Glomerular endothelial cell (primary cell): ENCODE results near the gene NFX1. TPM values are rescaled to one million over a fixed set of nuclear protein-coding genes. Genes with fewer than 3 reads are reported as not detected.
"Not testable (repeated sequence)": the region's sequence is repeated elsewhere in the genome, so short reads cannot be mapped to it uniquely, and the experiment has no call there.

Source experiments
- DNase-seq: peaks from one replicate; pipeline ENCODE4 v3.0.0-alpha.2; 2011; ENCODE audit warnings: low read depth, low spot score; ENCODE audit errors: extremely low read depth
- total RNA-seq: library from RNA; depleted of rRNA; stranded (reverse); fragments of >200 nt; gene quantifications from 2 replicates; pipeline ENCODE4 v1.2.3, GENCODE V29; 2015

NFX1 gene
- total RNA-seq, 1 donor from 2014 or later = 24.0 TPM

DNA sequence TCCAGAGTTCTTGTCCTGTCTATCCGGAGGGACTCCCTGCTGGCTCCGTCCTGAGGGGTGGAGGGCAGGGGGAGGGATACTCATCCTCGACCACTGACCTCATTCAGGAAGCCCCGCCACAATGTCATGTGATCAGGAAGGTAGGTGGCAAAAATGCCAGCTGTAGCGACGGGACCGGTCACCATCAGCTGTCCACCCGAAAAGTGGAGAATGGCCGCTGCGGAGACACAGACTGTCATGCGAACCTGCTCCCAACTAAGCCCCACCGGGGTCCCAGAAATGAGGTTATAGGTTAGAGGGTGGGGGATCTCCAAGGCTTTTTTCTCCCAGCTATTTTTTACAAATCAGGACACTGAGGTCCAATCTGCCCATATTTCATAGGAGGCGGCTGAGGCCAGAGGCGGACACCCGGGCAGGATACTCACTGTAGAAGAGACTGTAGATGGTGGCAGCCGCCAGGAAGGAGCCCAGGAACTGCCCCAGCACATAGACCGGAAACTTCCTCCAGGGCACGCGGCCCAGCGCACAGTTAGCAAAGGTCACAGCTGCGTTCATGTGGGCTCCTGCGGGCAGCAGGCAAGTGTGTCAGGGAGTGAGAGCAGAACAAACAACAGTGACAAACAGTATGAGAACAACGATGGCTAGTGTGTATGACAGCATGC lies 95.8 kb downstream of the NFX1 start:
- not testable (repeated sequence) for DNase-seq

DNA sequence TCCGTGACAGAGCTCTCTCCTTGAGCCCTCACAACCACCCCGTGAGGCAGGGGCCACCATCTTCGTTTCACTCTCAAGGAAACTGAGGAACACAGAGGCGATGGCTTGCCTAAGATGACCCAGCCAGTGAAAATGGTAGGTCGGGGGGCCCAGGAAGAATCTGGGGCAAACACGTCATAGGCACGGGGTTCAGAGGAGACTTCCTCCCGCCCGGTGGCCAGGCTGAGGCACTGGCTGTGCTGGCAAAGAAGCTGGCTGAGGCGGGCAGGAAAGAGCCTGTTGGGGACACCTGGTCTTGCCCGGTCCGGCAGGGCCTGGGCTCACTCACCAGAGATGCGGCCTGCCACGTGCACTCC lies 96.3 kb downstream of the NFX1 start:
- not testable (repeated sequence) for DNase-seq

DNA sequence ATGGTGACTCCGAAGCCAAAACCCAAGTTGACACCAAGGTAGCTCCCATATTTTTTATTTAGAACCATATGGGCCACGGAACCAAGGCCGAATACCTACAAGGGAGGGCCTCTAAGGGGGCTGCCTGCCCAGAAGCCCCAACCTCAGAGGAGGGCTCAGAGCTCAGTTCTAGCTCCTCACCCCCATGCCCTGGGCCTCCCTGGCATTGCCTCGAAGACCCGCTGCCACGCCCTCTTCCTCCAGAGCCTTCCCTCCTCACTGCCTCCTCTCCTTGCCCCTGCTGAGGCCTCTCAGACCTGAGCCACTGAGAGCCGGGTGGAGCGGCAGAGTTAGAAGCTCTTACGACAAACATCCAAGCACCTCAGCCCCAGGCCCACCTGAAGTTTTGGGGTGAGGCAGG lies 96.7 kb downstream of the NFX1 start:
- not testable (repeated sequence) for DNase-seq

DNA sequence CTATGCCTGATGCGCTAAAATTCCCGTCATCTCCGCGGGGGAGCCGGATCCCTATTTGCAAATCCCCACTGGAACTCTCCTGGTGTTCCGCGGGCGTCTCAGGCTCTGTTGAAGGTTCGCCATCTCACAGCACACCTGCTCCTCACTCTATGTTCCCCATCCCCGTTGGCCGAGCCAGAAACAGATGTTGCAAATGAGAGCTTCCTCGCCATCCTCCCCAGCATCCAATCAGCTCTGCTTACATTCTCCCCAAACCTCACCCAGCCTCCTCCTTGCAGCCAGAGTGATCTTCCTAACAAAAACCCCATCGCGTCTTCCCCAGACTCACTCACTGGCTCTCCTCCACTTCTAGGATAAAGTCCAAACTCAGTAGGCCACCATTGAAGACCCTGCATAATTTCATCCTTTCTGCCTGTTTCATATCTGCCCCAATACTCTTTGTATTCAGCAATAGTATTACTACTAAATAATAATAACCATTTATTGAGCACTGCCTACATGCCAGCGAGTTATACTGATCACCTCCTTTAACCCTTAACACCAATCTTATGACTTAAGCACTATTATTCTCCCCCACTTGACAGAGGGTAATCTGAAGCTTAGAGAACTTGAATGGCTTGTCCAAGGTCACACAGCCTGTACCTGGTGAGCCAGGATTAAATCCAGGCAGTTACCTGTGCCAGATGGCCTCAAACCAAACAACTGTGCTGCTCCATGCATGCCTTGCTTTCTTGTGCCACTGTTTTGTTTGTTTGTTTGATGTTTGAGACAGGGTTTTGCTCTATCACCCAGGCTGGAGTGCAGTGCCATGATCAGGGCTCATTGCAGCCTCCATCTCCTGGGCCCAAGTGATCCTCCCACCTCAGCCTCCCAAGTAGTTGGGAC lies 98.0 kb downstream of the NFX1 start:
- DNase-seq = no peak

DNA sequence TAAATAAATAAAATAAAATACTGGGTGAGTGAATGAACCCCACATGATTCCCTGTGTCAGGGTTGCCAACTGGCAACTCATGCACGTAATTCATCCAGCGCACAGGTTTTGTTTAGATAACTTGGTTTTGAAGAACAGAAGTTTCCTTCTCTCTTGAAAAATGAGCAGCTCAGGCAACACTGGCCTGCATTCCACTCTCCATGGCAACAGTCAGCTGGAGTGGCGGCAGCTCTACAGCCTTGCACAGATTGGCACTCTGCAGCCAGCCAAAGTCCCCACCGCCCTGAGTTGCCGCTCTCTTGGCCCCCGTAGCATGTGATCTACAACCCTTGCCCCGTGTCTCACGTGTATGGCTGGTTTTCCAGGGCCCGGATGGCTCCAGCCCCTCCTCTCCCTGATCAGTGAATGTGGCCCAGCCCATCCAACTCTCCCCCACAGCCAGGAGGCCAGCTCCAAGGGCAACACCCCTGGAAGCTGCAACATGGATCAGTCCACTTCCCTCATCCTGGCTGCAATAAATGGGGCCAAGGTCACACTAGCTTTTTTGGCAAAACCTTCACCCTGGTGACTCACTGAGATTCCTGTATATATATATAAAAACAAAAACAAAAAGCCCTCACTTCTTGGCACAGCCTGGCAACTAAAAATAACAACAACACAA lies 100.9 kb downstream of the NFX1 start:
- peak; percentile 86 for DNase-seq

DNA sequence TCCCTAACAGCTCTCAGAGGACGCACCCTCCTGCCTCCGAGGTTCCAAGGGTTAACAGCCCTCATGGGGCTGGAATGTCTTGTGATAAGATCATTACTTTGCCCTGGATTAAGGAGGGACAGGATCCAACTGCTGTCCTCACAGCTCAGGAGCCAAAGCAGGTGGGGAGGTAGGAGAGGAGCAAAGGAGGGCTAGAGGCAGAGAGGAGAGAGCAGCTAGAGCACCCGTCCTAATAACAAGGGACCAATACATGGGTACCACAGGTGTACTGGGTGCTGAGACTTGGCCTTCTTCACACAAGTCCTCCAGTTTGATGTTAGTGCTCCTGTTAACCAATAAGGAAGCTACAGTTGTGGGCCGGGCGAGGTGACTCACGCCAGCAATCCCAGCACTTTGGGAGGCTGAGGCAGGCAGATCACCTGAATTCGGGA lies 102.3 kb downstream of the NFX1 start:
- not testable (repeated sequence) for DNase-seq

DNA sequence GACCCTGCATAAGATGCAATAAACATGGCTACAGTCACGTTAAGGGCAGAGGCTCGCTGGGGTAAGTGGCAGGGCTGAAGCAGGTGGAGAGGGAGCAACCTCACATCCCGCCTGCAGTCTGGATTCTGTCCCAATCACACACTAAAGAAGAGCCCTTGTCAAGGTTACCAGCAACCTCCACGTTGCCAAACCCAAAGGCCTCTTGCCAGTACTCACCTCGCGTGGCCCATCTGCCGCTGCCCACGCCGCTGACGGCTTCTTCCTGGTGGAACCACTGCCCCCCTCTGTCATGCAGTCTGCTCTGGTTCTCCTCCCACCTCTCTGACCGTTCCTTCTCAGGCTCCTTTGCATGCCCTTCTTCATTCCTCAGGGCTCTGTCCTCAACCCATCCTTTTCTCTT lies 103.3 kb downstream of the NFX1 start:
- no peak for DNase-seq

DNA sequence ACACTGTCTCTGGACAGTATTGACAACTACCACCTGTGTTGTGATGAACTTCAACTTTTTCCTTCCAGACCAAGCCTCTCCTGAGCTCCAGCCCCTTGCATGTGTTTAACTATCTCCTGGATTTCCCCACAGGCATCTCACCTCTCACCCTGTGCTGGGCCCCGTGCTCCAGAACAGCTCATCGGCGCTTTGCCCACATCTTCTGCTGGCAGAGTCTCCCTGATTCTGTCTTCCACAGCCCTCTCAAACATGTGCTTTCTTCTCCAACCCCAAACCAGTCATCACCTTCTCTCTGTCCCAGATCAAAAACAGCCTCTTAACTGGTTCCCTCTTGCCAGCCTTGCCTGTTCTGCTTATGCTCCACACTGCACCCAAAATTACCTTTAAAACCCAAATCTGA lies 103.7 kb downstream of the NFX1 start:
- DNase-seq = not testable (repeated sequence)

DNA sequence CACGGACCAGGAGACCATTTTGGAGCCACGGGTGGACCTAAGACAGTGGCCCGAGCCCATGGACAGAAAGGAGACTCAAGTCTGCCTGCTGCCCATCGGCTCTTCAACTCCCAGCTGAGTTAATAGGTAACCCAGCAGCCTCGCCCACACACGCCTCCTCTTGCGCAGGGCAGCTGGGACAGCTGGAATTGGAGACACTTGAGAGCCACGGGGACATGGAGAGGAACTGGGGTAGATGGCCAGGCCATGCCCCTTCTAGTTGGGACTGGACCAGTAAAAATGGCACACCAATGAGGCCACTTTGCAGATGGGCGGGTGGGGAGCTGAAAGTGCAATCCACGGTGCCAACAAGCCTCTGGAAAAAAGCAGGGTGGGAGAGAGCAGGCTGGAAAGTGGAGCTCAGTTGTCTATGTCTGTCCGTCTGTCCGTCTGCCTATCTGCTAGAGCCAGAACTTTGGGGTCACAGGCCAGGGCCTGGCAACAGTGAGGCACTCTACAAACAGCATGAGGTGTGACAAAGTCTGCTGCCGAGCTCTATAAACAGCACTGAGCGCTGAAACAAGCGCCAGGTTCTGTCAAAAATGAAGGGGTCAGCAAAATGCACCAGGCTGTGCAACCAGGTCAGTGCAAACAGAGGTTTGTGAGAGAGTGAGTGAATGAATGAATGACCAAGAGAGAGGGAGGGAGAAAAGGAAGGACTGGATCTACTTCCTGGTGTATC lies 105.0 kb downstream of the NFX1 start:
- DNase-seq = not testable (repeated sequence)

DNA sequence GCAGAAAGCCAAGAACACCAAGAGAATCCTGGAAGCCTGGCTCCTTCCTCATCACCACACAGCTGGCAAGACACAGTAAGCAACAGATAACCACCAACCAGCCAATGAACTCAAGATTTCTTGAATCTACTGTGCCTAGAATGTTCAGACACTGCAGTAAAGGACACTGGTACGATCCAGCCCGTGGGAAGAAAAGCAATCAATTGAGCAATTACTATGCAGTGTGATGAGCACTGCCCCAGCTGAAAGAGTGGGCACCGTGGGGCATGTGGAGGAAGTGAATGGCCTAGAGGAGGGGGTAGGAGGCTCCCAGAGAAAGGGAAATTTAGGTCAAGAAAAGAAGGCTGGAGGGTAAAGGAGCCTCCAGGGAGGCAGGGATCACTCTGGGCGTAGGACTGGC lies 107.5 kb downstream of the NFX1 start:
- not testable (repeated sequence) for DNase-seq

DNA sequence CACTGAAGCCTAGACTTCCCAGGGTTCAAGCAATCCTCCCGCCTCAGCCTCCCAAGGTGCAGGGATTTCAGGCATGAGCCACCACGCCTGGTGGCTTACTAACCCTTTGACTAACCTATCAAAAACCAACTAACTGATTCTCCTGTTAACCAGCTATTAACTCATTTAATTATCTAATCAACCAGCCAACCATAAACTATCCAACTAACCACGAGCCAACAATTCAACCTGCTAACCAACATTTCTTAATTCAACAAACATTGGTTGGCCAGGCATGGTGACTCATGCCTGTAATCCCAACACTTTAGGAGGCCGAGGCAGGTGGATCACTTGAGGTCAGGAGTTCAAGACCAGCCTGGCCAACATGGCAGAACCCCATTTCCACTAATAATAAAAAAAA lies 108.7 kb downstream of the NFX1 start:
- not testable (repeated sequence) for DNase-seq

DNA sequence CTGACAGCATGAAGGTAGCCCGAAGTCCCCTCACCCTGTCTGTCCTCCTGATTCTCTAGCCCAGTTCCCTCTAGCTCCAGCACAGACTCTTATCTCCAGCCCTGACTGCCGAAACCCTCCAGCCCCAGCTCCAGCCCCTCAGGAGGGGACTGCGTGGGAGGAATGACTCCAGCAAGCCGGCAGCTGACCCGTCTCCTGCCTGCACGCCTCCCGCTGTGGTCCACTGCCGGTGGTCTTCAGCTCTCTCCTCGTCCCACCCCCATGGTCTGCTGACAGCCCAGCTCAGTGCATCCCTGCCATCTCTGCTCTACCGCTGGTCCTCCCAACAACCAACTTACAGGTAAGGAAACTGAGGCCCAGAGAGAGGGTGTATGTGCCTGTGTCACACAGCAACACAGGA lies 111.5 kb downstream of the NFX1 start:
- DNase-seq = not testable (repeated sequence)

DNA sequence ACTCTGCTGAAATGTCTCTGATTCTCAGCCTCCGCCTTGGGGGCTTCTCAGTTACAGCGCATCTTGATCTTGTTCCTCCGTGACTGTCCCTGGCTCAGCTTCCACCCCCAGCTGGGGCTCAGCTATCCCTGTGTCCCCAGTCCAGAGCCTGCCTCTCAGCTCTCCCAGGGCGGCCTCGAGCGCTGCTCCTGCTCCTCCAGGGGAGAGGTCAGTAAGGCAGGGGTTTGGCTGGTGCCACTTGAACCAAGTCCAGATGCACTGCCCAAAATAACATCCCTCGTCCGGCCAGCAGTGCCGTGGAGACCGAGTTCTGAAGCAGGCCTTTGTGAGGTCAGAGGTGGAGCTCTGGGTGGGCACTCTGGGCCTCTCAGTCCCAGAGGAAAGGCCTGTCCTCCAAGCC lies 112.1 kb downstream of the NFX1 start, which contains the start of gene AQP7:
TSS of gene AQP7 (minus strand) at position 198 of the 400 bp plus-strand sequence. CDS start 1,306 bp downstream, outside the sequence.
- not testable (repeated sequence) for DNase-seq

DNA sequence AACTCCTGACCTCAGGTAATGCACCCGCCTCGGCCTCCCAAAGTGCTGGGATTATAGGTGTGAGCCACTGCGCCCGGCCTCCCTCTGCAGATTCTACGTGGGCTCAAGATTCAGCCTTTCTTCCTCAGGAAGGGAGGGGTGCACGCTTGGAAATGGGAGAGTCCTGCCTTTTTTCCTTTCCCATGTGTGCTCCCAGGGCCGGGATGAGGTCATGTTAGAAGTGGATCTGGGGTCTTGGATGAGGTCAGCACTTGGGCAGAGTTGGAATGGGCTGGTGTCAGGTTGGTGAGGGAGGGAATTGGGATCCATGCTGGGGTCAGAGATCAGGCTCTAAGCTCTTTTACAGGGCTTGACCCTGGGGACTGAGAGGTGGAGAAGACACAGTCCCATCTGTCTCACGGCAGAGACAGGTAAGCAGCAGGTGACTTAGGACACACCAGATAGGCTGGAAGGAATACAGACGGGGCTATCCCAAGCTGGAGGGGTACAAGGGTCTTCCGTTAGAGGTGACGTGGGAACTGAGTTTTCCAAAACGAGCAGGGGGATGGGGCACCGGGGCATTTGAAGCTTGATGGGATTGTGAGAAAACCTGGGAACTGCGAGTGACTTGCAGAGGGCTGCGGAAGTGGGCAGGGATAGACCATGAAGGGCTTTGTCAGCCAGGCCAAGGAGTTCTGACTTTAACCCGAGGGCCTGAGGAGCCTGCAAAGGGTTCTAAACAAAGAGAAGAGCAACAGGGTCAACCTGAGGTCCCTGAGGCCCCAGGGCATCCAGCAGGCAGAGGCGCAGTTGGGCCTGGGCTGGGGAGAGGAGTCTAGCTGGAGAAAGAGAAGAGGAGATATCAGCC lies 113.8 kb downstream of the NFX1 start:
- DNase-seq = no peak

DNA sequence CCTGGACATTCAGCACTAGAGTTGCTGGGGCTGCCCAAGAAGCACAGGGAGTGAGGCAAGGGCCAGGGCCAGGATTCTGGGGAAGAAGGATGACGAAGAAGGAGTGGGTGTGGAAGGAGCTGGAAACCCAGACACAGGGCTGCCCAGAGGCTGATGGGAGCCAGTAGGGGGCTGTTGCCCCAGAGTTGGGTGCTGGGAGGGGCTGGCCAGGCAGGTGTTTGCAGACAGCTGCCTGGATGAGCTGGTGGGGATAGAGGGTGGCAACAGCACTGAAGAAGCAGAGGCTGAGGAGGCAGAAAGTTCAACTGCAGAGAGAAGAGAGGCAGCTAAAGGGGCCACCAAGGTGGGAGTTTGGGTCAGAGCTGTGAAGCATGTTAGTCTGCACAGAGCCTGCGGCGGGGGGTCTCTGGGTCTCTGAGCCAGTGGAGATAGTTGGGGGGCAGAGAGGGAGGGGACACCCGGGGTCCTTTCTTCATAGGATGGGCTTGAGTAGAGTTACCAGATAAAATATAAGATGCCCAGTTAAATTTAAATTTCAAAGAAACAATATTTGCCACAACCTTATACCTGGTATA lies 114.6 kb downstream of the NFX1 start:
- no peak for DNase-seq

DNA sequence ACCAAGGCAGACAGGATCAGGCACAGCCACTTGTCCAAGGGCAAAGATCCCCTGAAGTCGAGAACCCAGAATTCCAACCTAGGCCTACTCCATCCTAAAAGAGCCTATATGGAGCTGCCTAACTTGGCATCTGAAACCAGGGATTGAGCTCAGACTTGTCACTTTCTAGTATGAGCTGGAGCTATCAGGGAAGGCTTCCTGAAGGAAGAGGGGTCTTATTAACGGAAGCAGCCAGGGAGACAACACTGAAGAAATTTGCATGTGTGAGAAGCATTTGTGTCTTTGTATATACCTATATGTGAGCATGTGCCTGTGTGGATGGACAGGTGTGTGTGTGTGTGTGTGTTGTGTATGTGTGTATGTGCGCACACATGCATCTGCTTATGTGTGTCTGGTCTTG lies 116.7 kb downstream of the NFX1 start:
- DNase-seq = no peak

DNA sequence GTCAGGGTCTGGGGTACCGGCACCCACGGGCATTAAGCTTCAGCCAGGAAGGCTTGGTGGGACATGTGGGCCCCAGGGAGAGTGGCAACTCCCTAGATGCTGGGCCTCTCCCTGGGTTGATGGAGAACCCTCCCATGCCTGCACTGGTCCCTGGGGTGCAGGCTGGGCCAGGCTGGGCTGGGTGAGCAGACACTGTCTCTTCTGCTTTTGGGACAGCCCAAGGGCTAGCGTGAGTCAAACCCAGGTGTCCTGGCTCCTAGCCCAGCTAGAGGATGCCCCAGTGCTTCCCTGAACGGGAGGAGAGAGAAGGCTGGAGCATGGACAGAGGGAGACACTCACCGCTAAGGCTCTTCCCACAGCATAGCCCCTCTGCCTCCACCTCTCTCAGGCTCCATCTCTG lies 117.8 kb downstream of the NFX1 start:
- no peak for DNase-seq

DNA sequence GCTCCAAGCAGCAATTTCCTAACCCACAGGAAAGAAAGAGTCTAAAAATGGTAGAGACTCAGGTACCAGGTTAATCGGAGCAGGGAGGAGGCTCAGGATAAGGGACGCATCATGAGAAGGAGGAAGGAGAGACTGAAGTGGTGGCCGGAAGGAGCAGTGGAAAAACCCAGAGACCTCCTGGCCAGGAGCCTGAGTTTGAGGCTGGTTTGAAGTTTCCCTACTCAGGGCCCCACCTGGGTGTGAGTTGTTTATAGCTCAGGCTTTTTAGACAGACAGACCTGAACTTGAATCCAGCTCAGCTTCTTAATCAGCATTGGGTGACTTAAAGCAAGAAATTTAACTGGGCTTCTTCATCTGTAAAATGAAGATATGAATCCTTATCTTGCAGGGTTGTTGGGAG lies 124.0 kb downstream of the NFX1 start:
- DNase-seq = no peak

DNA sequence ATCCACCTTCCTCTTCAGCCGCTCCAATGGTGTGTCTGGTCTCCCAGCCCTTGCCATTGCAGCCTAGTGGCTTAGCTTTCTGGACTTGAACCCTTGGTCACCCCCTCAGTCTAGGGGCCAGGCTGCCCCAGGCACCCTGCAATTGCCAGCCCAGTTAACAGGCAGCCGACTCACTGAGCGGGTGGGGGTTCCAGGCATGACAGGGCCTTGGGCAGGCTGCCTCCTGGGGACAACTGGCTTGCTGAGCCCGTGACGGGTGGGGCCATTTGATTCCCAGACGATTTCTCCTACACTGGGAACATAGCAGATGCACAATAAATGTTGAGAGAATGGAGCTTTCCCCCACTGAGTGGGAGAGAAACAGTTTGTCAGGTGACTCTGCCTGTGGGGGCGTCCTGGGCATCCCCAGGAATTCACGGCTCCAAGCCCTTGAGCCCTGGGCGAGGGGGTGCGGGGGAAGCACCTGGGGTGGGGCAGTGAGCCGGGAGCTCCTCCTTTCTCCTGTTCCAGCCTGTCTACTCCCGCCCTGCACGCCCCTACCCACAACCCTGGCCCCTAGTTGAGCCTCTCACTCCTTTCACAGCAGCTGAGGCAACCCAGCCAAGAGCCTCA lies 124.7 kb downstream of the NFX1 start:
- no peak for DNase-seq
